Heart left ventricle (tissue), 13 donors: Measurements from ENCODE around the gene CCL17.

Source experiments
- POLR2A ChIP-seq, 2 donors: fragments of 450-650 bp; IDR thresholded peaks; one replicate each; pipeline ENCODE4 v1.6.1; 2017; ENCODE audit warnings: antibody characterized with exemption in 2 of 2, mild to moderate bottlenecking in 2 of 2, moderate library complexity in 2 of 2
- TF ChIP-seq, protein P1 (sequence below), 12 donors: fragments of 200-600 bp; sonication (generic) in 4 of 12; IDR thresholded peaks; one replicate each; pipeline versions ENCODE4 v1.5.0 to v1.8.0; 2018 to 2022; ENCODE audit warnings: antibody characterized with exemption in 12 of 12, mild to moderate bottlenecking in 5 of 12
- donor health status: ischemic (EF 13 %, LVEDD 7.1; RV severe dilation, severe dysfunction).
- donor health status: DM: no; HTN: yes; CAD: no.
- donor health status: DM: no; HTN: no; CAD: no.
- donor health status: ischemic (EF 25% LVEDD 6.9; RV normal size, moderate dysfunction).
- donor health status: ischemic (EF 25% LVEDD 5.7; RV mildly dilated, moderate dysfunction).
- donor health status: ischemic (EF 35%, LVEDD 5.7; RV mildly dilated, moderate dysfunction).
- donor health status: nonischemic (EF 11% LVEDD 7.7; RV severe dilation, severe dysfunction).
- donor health status: DM: yes; HTN: yes; CAD: no.
- donor health status: PGD.
- donor health status: ischemic (EF 29% LVEDD 5.4; RV normal size, mild dysfunction).
- donor health status: nonischemic (EF 23%, LVEDD 6.1; RV moderate dilation, normal function).

- TF ChIP-seq POLR2A (IDR thresholded peaks at IDR 0.05): no peak
- TF ChIP-seq, protein P1, sequence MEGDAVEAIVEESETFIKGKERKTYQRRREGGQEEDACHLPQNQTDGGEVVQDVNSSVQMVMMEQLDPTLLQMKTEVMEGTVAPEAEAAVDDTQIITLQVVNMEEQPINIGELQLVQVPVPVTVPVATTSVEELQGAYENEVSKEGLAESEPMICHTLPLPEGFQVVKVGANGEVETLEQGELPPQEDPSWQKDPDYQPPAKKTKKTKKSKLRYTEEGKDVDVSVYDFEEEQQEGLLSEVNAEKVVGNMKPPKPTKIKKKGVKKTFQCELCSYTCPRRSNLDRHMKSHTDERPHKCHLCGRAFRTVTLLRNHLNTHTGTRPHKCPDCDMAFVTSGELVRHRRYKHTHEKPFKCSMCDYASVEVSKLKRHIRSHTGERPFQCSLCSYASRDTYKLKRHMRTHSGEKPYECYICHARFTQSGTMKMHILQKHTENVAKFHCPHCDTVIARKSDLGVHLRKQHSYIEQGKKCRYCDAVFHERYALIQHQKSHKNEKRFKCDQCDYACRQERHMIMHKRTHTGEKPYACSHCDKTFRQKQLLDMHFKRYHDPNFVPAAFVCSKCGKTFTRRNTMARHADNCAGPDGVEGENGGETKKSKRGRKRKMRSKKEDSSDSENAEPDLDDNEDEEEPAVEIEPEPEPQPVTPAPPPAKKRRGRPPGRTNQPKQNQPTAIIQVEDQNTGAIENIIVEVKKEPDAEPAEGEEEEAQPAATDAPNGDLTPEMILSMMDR (IDR thresholded peaks at IDR 0.05): no peak
These were observed 60.0 kb downstream of the CCL17 start for GRCh38 chr16:57464523-57464922.
